Measurements from ENCODE around the gene DIPK2A. TPM values are rescaled to one million over a fixed set of nuclear protein-coding genes. Genes with fewer than 3 reads are reported as not detected.

Gene DIPK2A
- total RNA-seq (2021; ENCODE audit: unreplicated experiment) (14.3 TPM), Bru-seq, nascent RNA (percentile 78 among the genes with signal in this experiment), BruChase-seq, experiment 1, labeled RNA remaining after a 2-hour chase (percentile 91 among the genes with signal in this experiment), BruChase-seq, experiment 2, labeled RNA remaining after a 6-hour chase (percentile 56 among the genes with signal in this experiment)
- 12.5 TPM for polyA plus RNA-seq (2012; ENCODE audit: insufficient read length)
- long read RNA-seq, full-length matches to known transcripts: 43 of 53 reads
- long read RNA-seq, partial matches to known transcripts: 7 of 53 reads
- long read RNA-seq, other reads (novel, unspliced or antisense): 3 of 53 reads

DNA sequence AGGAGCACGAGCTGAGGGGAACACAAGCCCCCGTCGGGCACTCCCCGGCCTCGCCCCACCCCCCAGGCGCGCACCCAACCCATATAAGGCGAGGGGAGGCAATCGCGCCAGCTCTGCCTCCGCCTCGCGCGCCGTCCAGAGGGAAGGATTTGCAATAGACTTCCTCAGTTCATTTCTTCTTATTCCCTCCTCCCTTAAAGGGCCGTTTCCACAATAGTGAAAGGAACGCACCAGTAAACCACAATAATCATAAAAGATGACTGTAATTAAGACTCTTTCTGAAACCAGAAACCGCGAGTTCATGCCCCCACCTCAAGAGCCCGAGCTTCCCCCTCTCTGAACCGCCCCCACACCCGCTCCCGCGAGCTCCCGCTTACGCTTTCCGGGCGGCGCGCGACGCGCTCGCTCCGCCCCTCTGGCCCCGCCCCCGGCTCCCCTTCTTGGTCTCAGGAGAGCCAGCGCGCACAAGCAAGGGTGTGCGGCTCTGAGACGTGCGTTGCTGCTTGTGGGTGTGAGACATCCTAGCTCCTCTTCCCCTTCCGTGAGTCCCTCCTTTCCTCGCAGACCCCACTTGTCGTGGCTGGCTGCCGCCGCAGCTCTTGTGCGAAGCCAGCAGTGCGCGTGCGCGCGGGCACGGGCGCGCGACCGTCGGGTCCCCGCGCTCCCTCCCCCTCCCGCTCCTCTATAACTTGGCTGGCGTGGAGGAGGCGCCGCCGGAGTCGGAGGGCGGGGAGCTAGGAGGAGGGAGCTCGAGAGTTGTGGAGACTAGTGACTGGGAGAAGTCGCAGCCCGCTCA, at the start of gene DIPK2A:
DIPK2A (plus strand) TSS at position 465 of the 796 bp plus-strand sequence. CDS start 510 bp downstream, outside the sequence.
- in situ Hi-C loops (cut with HindIII; ENCODE audit: low pct_unique_long_range_greater_than_20kb, low sequenced_read_pairs): no loop called here

More for the DNA sequence above, at the start of gene DIPK2A:
- H3K9me3 ChIP-seq (ENCODE audit: control insufficient read depth, insufficient read depth, low read depth, low read length): no peaks in the 10 kb centered on the region
- peak within 1 kb of the TSS; percentile 93 for H3K27ac ChIP-seq (ENCODE audit: low read length)
- DNase-seq (ENCODE audit: low read depth, low spot score): peak; percentile 88
- ChIA-PET CTCF (interaction anchor here (0.5 to 0.7 kb wide), 5 partner anchors 22 to 1023 kb away, joined by 3 to 10 read pairs (median 3); no protein-coding TSS in a partner anchor), POLR2A (interaction anchor here (0.6 kb wide), 1 partner anchor 76 kb away, joined by 6 read pairs; no protein-coding TSS in a partner anchor)
- peak; percentile 88 for ATAC-seq
- H3K36me3 ChIP-seq (ENCODE audit: control insufficient read depth, insufficient read depth, low read length): no peaks in the 10 kb centered on the region; the same call in 1 of the 2 replicates
- peak; percentile 96 for TF ChIP-seq POLR2AphosphoS5 (IDR thresholded peaks at IDR 0.05; ENCODE audit: low read depth, low read length)
- TF ChIP-seq, protein P1, sequence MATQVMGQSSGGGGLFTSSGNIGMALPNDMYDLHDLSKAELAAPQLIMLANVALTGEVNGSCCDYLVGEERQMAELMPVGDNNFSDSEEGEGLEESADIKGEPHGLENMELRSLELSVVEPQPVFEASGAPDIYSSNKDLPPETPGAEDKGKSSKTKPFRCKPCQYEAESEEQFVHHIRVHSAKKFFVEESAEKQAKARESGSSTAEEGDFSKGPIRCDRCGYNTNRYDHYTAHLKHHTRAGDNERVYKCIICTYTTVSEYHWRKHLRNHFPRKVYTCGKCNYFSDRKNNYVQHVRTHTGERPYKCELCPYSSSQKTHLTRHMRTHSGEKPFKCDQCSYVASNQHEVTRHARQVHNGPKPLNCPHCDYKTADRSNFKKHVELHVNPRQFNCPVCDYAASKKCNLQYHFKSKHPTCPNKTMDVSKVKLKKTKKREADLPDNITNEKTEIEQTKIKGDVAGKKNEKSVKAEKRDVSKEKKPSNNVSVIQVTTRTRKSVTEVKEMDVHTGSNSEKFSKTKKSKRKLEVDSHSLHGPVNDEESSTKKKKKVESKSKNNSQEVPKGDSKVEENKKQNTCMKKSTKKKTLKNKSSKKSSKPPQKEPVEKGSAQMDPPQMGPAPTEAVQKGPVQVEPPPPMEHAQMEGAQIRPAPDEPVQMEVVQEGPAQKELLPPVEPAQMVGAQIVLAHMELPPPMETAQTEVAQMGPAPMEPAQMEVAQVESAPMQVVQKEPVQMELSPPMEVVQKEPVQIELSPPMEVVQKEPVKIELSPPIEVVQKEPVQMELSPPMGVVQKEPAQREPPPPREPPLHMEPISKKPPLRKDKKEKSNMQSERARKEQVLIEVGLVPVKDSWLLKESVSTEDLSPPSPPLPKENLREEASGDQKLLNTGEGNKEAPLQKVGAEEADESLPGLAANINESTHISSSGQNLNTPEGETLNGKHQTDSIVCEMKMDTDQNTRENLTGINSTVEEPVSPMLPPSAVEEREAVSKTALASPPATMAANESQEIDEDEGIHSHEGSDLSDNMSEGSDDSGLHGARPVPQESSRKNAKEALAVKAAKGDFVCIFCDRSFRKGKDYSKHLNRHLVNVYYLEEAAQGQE (IDR thresholded peaks at IDR 0.05; ENCODE audit: insufficient read depth in 1 of 2, low read depth in 2 of 2, low read length in 1 of 2): peak in 1 of 2 experiments; percentile 57; a peak in 1 of 4 replicates
- TF ChIP-seq CTCF (IDR thresholded peaks at IDR 0.05): no peak
- 0 out of 2 replicates have a peak, but pooled peaks have one; percentile 40 for TF ChIP-seq SIN3A (IDR thresholded peaks at IDR 0.05; ENCODE audit: borderline replicate concordance, insufficient read depth, low read depth, low read length)
- TF ChIP-seq TCF7L2 (IDR thresholded peaks at IDR 0.05; ENCODE audit: low read depth, low read length): no peak
- peaks cover 21% of the 10 kb centered on the region for H3K4me1 ChIP-seq (ENCODE audit: control insufficient read depth, insufficient read depth, low read length)
- H3K4me3 ChIP-seq (ENCODE audit: low read depth in 2 of 2, low read length in 2 of 2): peak within 1 kb of the TSS; percentile 73 to 93
- no TSS peak for BruUV-seq (replicated peaks)
- H3K27me3 ChIP-seq (ENCODE audit: control insufficient read depth, insufficient read depth, low read length): no peaks in the 10 kb centered on the region
- intact Hi-C loops (cut with micrococcal nuclease; ENCODE audit: unreplicated experiment): no loop called here

Data from Panc1 (cell line).